Activated CD8-positive, alpha-beta T cell treated with anti-CD3 and anti-CD28 coated beads for 36 hours (primary cell): ENCODE measurements around the gene SZT2. TPM values are rescaled to one million over a fixed set of nuclear protein-coding genes. Genes with fewer than 3 reads are reported as not detected.

Source experiments
- ATAC-seq: fragments of 200-7000 bp; cut with Tn5 transposase; one replicate; pipeline ENCODE4 v1.10.0; 2021; ENCODE audit warnings: mild to moderate bottlenecking, moderate library complexity
- CTCF ChIA-PET: fragments of 350-600 bp; sonication (Branson Sonifier 250); formaldehyde crosslinking; loops from one replicate; lab custom pipeline; 2021; ENCODE audit warnings: antibody characterized with exemption; lab: Charles Lee
- POLR2A ChIA-PET: fragments of 350-600 bp; sonication (Branson Sonifier 250); formaldehyde crosslinking; loops from one replicate; lab custom pipeline; 2021; ENCODE audit warnings: antibody characterized with exemption; lab: Charles Lee
- DNase-seq: peaks from one replicate; pipeline ENCODE4 v3.0.0-alpha.2; 2020
- H3K27ac Mint-ChIP-seq: one replicate; pipeline ENCODE4 v1.8.0; 2021; ENCODE audit warnings: mild to moderate bottlenecking, mixed read lengths
- H3K27me3 Mint-ChIP-seq: one replicate; pipeline ENCODE4 v1.8.0; 2021; ENCODE audit warnings: mixed read lengths
- H3K36me3 Mint-ChIP-seq: one replicate; pipeline ENCODE4 v1.8.0; 2021; ENCODE audit warnings: low read depth, mixed read lengths
- H3K4me1 Mint-ChIP-seq: one replicate; pipeline ENCODE4 v1.8.0; 2021; ENCODE audit warnings: low read depth, mixed read lengths
- H3K4me3 Mint-ChIP-seq: one replicate; pipeline ENCODE4 v1.8.0; 2021; ENCODE audit warnings: mild to moderate bottlenecking, moderate library complexity, mixed read lengths
- H3K9me3 Mint-ChIP-seq: one replicate; pipeline ENCODE4 v1.8.0; 2021; ENCODE audit warnings: mixed read lengths
- intact Hi-C: fragments of 100-400 bp; cut with micrococcal nuclease; formaldehyde crosslinking; loops from one replicate; pipeline ENCODE4 v1.10.0; 2022
- total RNA-seq, 2 experiments: library from RNA; stranded (reverse); gene quantifications; one replicate each; pipeline ENCODE4 v1.2.3, GENCODE V29; 2021
- TF ChIP-seq, protein P1 (sequence below): fragments of 200-600 bp; IDR thresholded peaks from one replicate; pipeline ENCODE4 v1.8.0; 2022; ENCODE audit warnings: antibody characterized with exemption, mild to moderate bottlenecking

The SZT2 gene
- total RNA-seq, 2 experiments from 2014 or later = 30.1 to 33.3 TPM

DNA sequence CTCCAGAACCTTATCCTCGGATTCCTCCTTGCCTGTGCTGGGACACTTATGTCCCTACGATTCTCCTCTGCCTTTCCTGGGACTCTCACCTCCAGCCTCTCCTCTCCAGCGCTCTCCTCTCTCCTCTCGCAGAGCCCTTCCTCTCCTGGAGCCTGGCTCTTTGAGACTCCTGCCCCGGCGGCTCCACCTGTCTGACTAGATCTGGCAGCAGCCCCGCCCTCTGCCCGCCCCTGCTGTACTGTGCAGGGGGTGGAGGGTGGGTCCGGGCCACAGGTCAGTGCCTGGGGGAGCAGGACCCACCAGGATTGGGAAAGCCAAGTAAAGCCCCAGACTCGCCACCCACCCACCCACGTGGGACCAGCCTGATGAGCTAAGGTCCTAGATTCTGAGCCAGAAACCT is 23.5 kb upstream of the SZT2 start:
- no peaks in the 10 kb centered on the region for H3K27me3 Mint-ChIP-seq
- intact Hi-C loops = no loop called here
- H3K27ac Mint-ChIP-seq = peak overlapping the region; percentile 89
- CTCF ChIA-PET = no interaction called here
- no peak for ATAC-seq
- POLR2A ChIA-PET = interaction anchor here (1.3 to 3.7 kb wide), 3 partner anchors 13 to 137 kb away, joined by 3 to 29 read pairs (median 4); partner anchors contain the start of genes MED8 and SZT2
- TF ChIP-seq, protein P1, sequence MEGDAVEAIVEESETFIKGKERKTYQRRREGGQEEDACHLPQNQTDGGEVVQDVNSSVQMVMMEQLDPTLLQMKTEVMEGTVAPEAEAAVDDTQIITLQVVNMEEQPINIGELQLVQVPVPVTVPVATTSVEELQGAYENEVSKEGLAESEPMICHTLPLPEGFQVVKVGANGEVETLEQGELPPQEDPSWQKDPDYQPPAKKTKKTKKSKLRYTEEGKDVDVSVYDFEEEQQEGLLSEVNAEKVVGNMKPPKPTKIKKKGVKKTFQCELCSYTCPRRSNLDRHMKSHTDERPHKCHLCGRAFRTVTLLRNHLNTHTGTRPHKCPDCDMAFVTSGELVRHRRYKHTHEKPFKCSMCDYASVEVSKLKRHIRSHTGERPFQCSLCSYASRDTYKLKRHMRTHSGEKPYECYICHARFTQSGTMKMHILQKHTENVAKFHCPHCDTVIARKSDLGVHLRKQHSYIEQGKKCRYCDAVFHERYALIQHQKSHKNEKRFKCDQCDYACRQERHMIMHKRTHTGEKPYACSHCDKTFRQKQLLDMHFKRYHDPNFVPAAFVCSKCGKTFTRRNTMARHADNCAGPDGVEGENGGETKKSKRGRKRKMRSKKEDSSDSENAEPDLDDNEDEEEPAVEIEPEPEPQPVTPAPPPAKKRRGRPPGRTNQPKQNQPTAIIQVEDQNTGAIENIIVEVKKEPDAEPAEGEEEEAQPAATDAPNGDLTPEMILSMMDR = no peak
- DNase-seq = peak; percentile 28
- H3K9me3 Mint-ChIP-seq = no peaks in the 10 kb centered on the region
- H3K36me3 Mint-ChIP-seq = peaks cover 55% of the 10 kb centered on the region
- peak overlapping the region; percentile 95 for H3K4me3 Mint-ChIP-seq
- peaks cover 41% of the 10 kb centered on the region for H3K4me1 Mint-ChIP-seq

DNA sequence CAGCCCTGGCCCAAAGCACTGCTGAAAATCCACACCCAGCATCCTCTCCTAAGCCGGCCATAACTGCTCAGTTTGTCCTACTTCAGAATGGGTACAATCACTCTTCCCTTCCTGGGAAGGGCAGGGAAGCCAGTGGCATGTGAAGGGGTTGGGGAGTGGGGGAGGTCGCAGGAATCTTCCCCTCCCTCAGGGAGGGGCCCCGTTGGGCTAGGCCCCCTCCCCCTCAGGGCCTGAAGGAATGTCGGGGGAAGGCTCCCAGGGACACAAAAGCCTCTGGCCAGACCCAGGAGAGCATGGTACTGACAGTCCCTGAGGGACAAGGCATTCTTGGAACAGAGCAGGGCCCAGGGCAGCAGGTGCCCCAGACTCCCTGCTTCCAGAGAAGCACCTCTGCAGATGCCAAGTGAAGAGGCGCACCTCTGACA is 23.1 kb upstream of the SZT2 start:
- H3K27me3 Mint-ChIP-seq = no peaks in the 10 kb centered on the region
- no peak for DNase-seq
- TF ChIP-seq, protein P1 = no peak
- H3K36me3 Mint-ChIP-seq = peaks cover 51% of the 10 kb centered on the region
- peak overlapping the region; percentile 95 for H3K4me3 Mint-ChIP-seq
- CTCF ChIA-PET = no interaction called here
- peak overlapping the region; percentile 89 for H3K27ac Mint-ChIP-seq
- H3K4me1 Mint-ChIP-seq = peaks cover 36% of the 10 kb centered on the region
- no peak for ATAC-seq
- intact Hi-C loops = no loop called here
- H3K9me3 Mint-ChIP-seq = no peaks in the 10 kb centered on the region
- POLR2A ChIA-PET = interaction anchor here (0.7 to 3.7 kb wide), 6 partner anchors 8 to 578 kb away, joined by 3 to 29 read pairs (median 6); partner anchors contain the start of genes CDC20, MED8 and SZT2

DNA sequence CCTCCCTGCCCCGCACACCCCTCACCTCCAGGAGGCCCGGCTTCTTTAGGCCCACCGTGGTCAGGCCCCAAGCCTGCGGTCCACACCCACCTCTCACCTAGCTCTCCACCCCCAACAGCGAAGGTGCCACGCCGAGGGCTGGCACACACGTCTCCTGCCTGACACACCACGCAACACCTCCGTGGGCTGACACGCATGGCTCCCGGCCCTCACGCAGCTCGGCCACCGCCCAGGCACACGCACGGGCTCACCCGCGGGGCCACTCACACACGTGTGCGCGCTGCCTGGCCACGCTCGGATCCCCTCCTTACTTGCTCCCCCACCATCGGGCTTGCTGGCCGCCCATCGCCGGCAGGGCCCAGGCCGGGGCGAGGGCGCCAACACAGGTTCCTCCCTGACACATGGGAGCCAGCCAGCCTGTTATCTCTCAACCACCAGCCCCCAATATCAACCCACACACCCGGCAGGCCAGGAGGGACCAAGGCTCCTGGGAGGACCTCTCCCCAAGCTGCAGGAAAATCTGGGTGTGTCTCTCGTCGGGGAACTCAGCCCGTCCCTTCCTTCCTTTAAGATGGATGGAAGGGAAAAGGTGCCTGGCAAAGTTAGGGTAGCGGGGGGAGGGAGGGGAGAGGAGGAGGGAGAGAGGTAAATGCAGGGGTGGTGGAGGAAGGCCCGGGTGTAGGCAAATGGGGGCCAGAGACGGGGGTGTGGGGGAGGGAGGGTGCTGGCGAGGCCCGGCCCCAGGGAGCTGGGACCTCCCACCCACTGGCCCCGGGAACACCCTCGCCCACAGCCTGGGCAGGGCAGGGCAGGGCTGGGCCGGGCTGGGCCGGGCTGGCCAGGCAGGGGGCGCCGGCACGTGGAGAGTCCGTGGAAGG is 22.4 kb upstream of the SZT2 start:
- DNase-seq (peak; percentile 58), ATAC-seq (peak; percentile 57)
- intact Hi-C loops = no loop called here
- ChIA-PET POLR2A (interaction anchor here (0.7 to 3.7 kb wide), 12 partner anchors 9 to 578 kb away, joined by 3 to 29 read pairs (median 4); partner anchors contain the start of genes CDC20, MED8 and SZT2), CTCF (interaction anchor here (1.3 to 1.8 kb wide), 5 partner anchors 9 to 140 kb away, joined by 3 to 11 read pairs (median 5); partner anchors contain the start of gene CDC20)
- Mint-ChIP-seq H3K27me3 (no peaks in the 10 kb centered on the region), H3K36me3 (peaks cover 44% of the 10 kb centered on the region), H3K4me3 (peak overlapping the region; percentile 95), H3K27ac (peak overlapping the region; percentile 89), H3K4me1 (peaks cover 30% of the 10 kb centered on the region), H3K9me3 (no peaks in the 10 kb centered on the region)
- TF ChIP-seq, protein P1 = no peak

DNA sequence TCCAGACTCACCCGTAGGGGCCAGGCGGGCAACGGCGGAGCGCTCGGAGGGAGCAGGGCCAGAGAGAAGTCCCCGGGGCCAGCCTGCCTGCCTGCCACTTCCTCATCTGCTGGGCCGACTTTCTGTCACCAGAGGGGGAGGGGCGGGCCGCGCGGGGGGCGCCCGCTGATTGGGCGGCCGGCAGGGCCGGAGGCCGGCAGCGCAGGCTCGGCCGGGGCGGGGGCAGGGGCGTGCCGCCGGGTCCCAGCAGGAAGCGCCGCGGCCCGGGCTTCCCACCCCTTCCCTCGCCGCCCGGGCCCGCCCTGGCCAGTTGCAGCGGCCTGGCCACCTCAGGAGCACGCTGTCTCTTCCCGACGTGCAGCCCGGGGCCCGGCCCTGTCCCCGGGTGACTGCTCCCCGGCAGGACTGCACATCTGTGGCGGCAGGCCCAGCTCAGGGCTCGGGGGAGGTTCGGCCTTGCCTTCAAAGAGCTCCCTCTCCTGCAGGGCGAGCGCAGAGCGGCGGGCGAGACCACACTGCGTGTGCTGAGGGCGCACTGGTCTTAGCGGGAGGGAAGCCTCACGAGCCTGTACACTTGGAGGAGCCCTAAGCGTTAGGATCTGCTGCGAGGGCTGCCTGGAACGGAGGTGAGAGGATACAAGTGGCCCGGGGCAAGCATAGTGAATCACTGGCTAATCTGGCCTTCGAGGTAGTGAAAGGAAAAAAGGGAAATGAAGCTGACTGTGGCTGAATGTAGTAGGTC is 21.6 kb upstream of the SZT2 start, which contains the start of gene ELOVL1:
ELOVL1 (minus strand) TSS at position 108 of the 742 bp plus-strand sequence. CDS start 2,402 bp downstream, outside the sequence.
- Mint-ChIP-seq H3K9me3 (no peaks in the 10 kb centered on the region), H3K4me3 (peak within 1 kb of the TSS; percentile 95), H3K27me3 (no peaks in the 10 kb centered on the region), H3K36me3 (peaks cover 38% of the 10 kb centered on the region), H3K4me1 (peaks cover 26% of the 10 kb centered on the region), H3K27ac (peak within 1 kb of the TSS; percentile 89)
- intact Hi-C loops = no loop called here
- TF ChIP-seq, protein P1 = no peak
- peak; percentile 86 for ATAC-seq
- POLR2A ChIA-PET = interaction anchor here (0.8 to 3.7 kb wide), 9 partner anchors 10 to 396 kb away, joined by 3 to 29 read pairs (median 5); partner anchors contain the start of genes CDC20, MED8 and SZT2
- CTCF ChIA-PET = interaction anchor here (0.7 to 1.8 kb wide), 7 partner anchors 9 to 141 kb away, joined by 3 to 11 read pairs (median 4); partner anchors contain the start of gene CDC20
- DNase-seq = peak; percentile 93
